HG02623 (cell line): ENCODE results near the gene RBMXL3.

Source experiments
- ATAC-seq: cut with Tn5 transposase; IDR thresholded peaks from one replicate; pipeline ENCODE4 v1.9.1; 2021; ENCODE audit warnings: moderate library complexity; ENCODE audit not compliant: unreplicated experiment

RBMXL3 gene

GRCh38 chrX:115233497-115234455, 44.6 kb downstream of the RBMXL3 start, which contains the start of gene LRCH2:
Gene LRCH2 (minus strand): TSS chrX:115234096. CDS start chrX:115234041, 55 bp downstream.
- ATAC-seq, result no peak

- no peak for ATAC-seq
Measured at GRCh38 chrX:115234461-115234860, 45.3 kb downstream of the RBMXL3 start.

- ATAC-seq, result no peak
Measured at GRCh38 chrX:115236560-115236959, 47.4 kb downstream of the RBMXL3 start.

- no peak for ATAC-seq
Measured at GRCh38 chrX:115237056-115237455, 47.8 kb downstream of the RBMXL3 start.
